Right cardiac atrium (tissue), 5 donors: ENCODE measurements around the gene ATG14. TPM values are rescaled to one million over a fixed set of nuclear protein-coding genes. Genes with fewer than 3 reads are reported as not detected.
"Not testable (repeated sequence)": the region's sequence is repeated elsewhere in the genome, so short reads cannot be mapped to it uniquely, and the experiment has no call there.

Source experiments
- ATAC-seq, 2 donors: fragments of 200-7000 bp; cut with Tn5 transposase; one replicate each; pipeline versions ENCODE4 v1.8.0 to v1.9.1; 2020; ENCODE audit warnings: moderate library complexity in 2 of 2, mild to moderate bottlenecking in 1 of 2
- DNase-seq, 3 donors: peaks; one replicate each; pipeline ENCODE4 v3.0.0-alpha.2; 2020
- H3K27ac ChIP-seq: one replicate; pipeline ENCODE4 v1.5.1; 2013; ENCODE audit warnings: mild to moderate bottlenecking, low read length, control low read depth, moderate library complexity
- H3K27me3 ChIP-seq: one replicate; pipeline ENCODE4 v1.6.1; 2013; ENCODE audit not compliant: control insufficient read depth, insufficient read depth
- H3K4me1 ChIP-seq: one replicate; pipeline ENCODE4 v1.6.1; 2013; ENCODE audit warnings: low read length; ENCODE audit not compliant: control insufficient read depth, insufficient read depth
- H3K4me3 ChIP-seq: one replicate; pipeline ENCODE4 v1.5.1; 2013; ENCODE audit warnings: low read length, control low read depth
- H3K9me3 ChIP-seq: one replicate; pipeline ENCODE4 v1.6.1; 2013; ENCODE audit warnings: low read length; ENCODE audit not compliant: control insufficient read depth
- WGBS: extraction: QIAGEN DNeasy Blood & Tissue Kit; methylation state at CpG from one replicate; pipeline ENCODE4 v1.1.7; 2013; 5-methylcytosine and 5-hydroxymethylcytosine counted together
- intact Hi-C, 4 donors: fragments of 100-400 bp; cut with DNase I; formaldehyde crosslinking; loops; one replicate each; pipeline versions ENCODE4 v1.11.0 to v1.14.0; 2022 to 2023
- long read RNA-seq, 4 donors: library from polyadenylated mRNA; unstranded; transcript quantifications; one replicate each; pipeline ENCODE4 v2.0.0, GENCODE V29; 2020 to 2021
- polyA plus RNA-seq: library from polyadenylated mRNA; stranded (reverse); fragments of 200-250 nt; gene quantifications from one replicate; pipeline ENCODE4 v1.2.3, GENCODE V29; 2013
- total RNA-seq, 4 donors: library from RNA; stranded (reverse); fragmentation: NEBNext Ultra II Directional; extraction: Animal tissue kit (Norgen Biotek cat#: 25700); gene quantifications; one replicate each; pipeline ENCODE4 v1.2.1, GENCODE V29; 2021
- donor health status: healthy with polysubstance abuse.
- donor health status: DM: no; HTN: yes; CAD: no.
- donor health status: DM: no; HTN: no; CAD: no.
- donor health status: DM: no; HTN: yes; CAD: no; lungs with severe emphysema.
- donor health status: DM: yes; HTN: yes; CAD: no.

ATG14 gene
- total RNA-seq, result 10 to 100 TPM in 3 of 4 donors, 1 to 10 TPM in 1; 8.0 to 12.9 (median 10.9) TPM
- 6.7 TPM for polyA plus RNA-seq
- long read RNA-seq, donor 1, full-length matches to known transcripts, result 1 of 5 reads
- long read RNA-seq, donor 1, partial matches to known transcripts, result 4 of 5 reads
- long read RNA-seq, donor 1, other reads (novel, unspliced or antisense), result 0 of 5 reads
- long read RNA-seq, donor 2, full-length matches to known transcripts, result 1 of 1 reads
- long read RNA-seq, donor 2, partial matches to known transcripts, result 0 of 1 reads
- long read RNA-seq, donor 2, other reads (novel, unspliced or antisense), result 0 of 1 reads
- long read RNA-seq, donor 3, full-length matches to known transcripts, result 5 of 12 reads
- long read RNA-seq, donor 3, partial matches to known transcripts, result 1 of 12 reads
- long read RNA-seq, donor 3, other reads (novel, unspliced or antisense), result 6 of 12 reads
- long read RNA-seq, donor 4, partial matches to known transcripts, result 0 of 2 reads
- long read RNA-seq, donor 4, other reads (novel, unspliced or antisense), result 2 of 2 reads

- intact Hi-C loops, result loop anchor here in 1 of 4 donors (10.0 kb wide), 1 partner anchor 137 kb away; the partner anchor contains the start of gene FBXO34
- no peaks in the 10 kb centered on the region for H3K4me1 ChIP-seq
- 3% methylated on average over 57 of the region's 57 CpGs for WGBS
- H3K4me3 ChIP-seq, result peak within 1 kb of the TSS; percentile 96
- peak within 1 kb of the TSS; percentile 96 for H3K27ac ChIP-seq
- no peaks in the 10 kb centered on the region for H3K27me3 ChIP-seq
- H3K9me3 ChIP-seq, result no peaks in the 10 kb centered on the region
- ATAC-seq (peak; percentile 99), DNase-seq (peak; percentile 84 to 93 (median 93))
These were observed at the start of gene ATG14 for GRCh38 chr14:55411426-55412389. Gene ATG14, minus strand, starts transcription at chr14:55411830. Its CDS starts 8 bp downstream, at chr14:55411822.

- peaks cover 2% of the 10 kb centered on the region for H3K4me1 ChIP-seq
- WGBS, result 74% methylated on average over 9 of the region's 9 CpGs
- H3K4me3 ChIP-seq, result no peak overlapping the region
- no peak overlapping the region for H3K27ac ChIP-seq
- no peak for ATAC-seq
- H3K9me3 ChIP-seq, result no peaks in the 10 kb centered on the region
- no peaks in the 10 kb centered on the region for H3K27me3 ChIP-seq
- DNase-seq, result no peak
- intact Hi-C loops, result no loop called here
These were observed 47.3 kb upstream of the ATG14 start for GRCh38 chr14:55458800-55459515.

- peaks cover 2% of the 10 kb centered on the region for H3K4me1 ChIP-seq
- intact Hi-C loops, result no loop called here
- H3K9me3 ChIP-seq, result no peaks in the 10 kb centered on the region
- ATAC-seq, result no peak
- H3K27me3 ChIP-seq, result no peaks in the 10 kb centered on the region
- no peak for DNase-seq
- WGBS, result 91% methylated on average over 6 of the region's 6 CpGs
- H3K4me3 ChIP-seq, result no peak overlapping the region
- no peak overlapping the region for H3K27ac ChIP-seq
These were observed 45.9 kb upstream of the ATG14 start for GRCh38 chr14:55457496-55457895.

GRCh38 chr14:55456411-55456810 lies 44.8 kb upstream of the ATG14 start:
- ATAC-seq, H3K27ac ChIP-seq, H3K9me3 ChIP-seq, intact Hi-C loops, H3K4me1 ChIP-seq, H3K27me3 ChIP-seq, DNase-seq, H3K4me3 ChIP-seq: not testable (repeated sequence)
- 93% methylated on average over 25 of the region's 34 CpGs for WGBS

- intact Hi-C loops, result no loop called here
- DNase-seq, result peak in 2 of 3 donors; percentile 24 to 62
These were observed 42.8 kb upstream of the ATG14 start for GRCh38 chr14:55454264-55455002.

GRCh38 chr14:55451950-55452349 lies 40.3 kb upstream of the ATG14 start:
- no peak for ATAC-seq
- Histone ChIP-seq H3K9me3 (no peaks in the 10 kb centered on the region), H3K27ac (no peak overlapping the region), H3K27me3 (no peaks in the 10 kb centered on the region), H3K4me1 (peaks cover 3% of the 10 kb centered on the region), H3K4me3 (no peak overlapping the region)
- 45% methylated on average over 2 of the region's 2 CpGs for WGBS
- intact Hi-C loops, result no loop called here
- no peak for DNase-seq

More at GRCh38 chr14:55454264-55455002, 42.8 kb upstream of the ATG14 start:
- no peak overlapping the region for H3K4me3 ChIP-seq
- peak; percentile 56 to 71 for ATAC-seq
- no peaks in the 10 kb centered on the region for H3K9me3 ChIP-seq
- no peak overlapping the region for H3K27ac ChIP-seq
- H3K4me1 ChIP-seq, result peaks cover 2% of the 10 kb centered on the region
- no peaks in the 10 kb centered on the region for H3K27me3 ChIP-seq
- WGBS, result 11% methylated on average over 13 of the region's 13 CpGs

GRCh38 chr14:55451398-55451797 lies 39.8 kb upstream of the ATG14 start:
- Histone ChIP-seq H3K4me3 (no peak overlapping the region), H3K9me3 (no peaks in the 10 kb centered on the region), H3K4me1 (peaks cover 3% of the 10 kb centered on the region), H3K27ac (no peak overlapping the region), H3K27me3 (no peaks in the 10 kb centered on the region)
- WGBS, result 37% methylated on average over 4 of the region's 4 CpGs
- intact Hi-C loops, result no loop called here
- DNase-seq (no peak), ATAC-seq (peak in 1 of 2 donors; percentile 50)

- DNase-seq, result no peak
- ATAC-seq, result no peak
- peaks cover 3% of the 10 kb centered on the region for H3K4me1 ChIP-seq
- H3K4me3 ChIP-seq, result no peak overlapping the region
- intact Hi-C loops, result no loop called here
- H3K27ac ChIP-seq, result no peak overlapping the region
- H3K27me3 ChIP-seq, result no peaks in the 10 kb centered on the region
- H3K9me3 ChIP-seq, result no peaks in the 10 kb centered on the region
These were observed 39.4 kb upstream of the ATG14 start for GRCh38 chr14:55450987-55451386.

- intact Hi-C loops, result no loop called here
- no peak overlapping the region for H3K27ac ChIP-seq
- DNase-seq (no peak), ATAC-seq (no peak)
- H3K4me3 ChIP-seq, result no peak overlapping the region
- H3K4me1 ChIP-seq, result peaks cover 3% of the 10 kb centered on the region
- no peaks in the 10 kb centered on the region for H3K27me3 ChIP-seq
- WGBS, result 87% methylated on average over 3 of the region's 3 CpGs
- no peaks in the 10 kb centered on the region for H3K9me3 ChIP-seq
These were observed 38.9 kb upstream of the ATG14 start for GRCh38 chr14:55450539-55450938.

GRCh38 chr14:55450124-55450523 lies 38.5 kb upstream of the ATG14 start:
- no peaks in the 10 kb centered on the region for H3K27me3 ChIP-seq
- ATAC-seq (no peak), DNase-seq (no peak)
- H3K4me3 ChIP-seq, result no peak overlapping the region
- H3K9me3 ChIP-seq, result no peaks in the 10 kb centered on the region
- WGBS, result 63% methylated on average over 2 of the region's 2 CpGs
- intact Hi-C loops, result no loop called here
- peaks cover 3% of the 10 kb centered on the region for H3K4me1 ChIP-seq
- H3K27ac ChIP-seq, result no peak overlapping the region
